HG02981 (cell line): ENCODE results near the gene ERO1B.

Source experiments
- ATAC-seq: cut with Tn5 transposase; IDR thresholded peaks from one replicate; pipeline ENCODE4 v1.9.1; 2021; ENCODE audit warnings: mild to moderate bottlenecking, moderate library complexity; ENCODE audit not compliant: unreplicated experiment

Gene ERO1B

DNA sequence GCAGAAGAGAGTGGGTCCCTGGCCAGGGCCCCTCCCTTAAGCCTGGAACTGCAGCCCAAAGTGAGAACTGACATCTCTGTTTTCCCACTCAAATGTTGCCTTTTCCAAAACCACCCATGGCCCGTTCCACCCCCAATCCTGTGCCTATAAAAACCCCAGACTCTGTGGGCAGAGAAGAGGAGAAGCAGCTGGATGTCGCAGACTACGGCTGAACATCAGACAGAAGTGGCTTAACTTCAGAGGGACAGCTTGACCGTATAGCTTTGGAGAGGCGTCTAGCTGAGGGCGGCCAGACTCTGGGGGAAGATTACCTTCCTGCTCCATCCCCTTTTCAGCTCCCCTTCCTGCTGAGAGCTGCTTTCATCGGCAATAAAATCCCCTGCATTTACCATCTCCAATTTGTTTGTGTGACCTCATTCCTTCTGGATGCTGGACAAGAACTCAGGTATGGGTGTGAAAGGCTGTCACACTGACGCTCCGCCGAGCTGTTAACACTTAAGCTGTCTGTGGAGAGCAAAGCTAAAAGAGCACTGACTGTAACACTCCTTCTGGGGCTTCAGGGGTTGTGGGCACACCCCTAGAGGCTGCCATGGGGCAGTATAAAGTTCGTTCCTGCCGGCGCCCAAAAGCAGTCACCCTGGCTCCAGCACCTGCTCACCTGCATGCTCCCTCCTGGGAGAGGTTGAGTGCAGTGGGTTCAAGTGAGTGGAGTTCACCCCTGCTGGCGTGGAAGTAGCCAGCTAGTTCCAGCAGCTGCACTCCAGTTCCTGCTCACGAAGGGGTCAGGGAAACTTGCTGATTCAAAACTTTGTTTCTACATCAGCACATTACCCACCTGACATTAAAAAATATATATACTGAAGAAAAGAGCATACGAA is 19.6 kb upstream of the ERO1B start:
- no peak for ATAC-seq

DNA sequence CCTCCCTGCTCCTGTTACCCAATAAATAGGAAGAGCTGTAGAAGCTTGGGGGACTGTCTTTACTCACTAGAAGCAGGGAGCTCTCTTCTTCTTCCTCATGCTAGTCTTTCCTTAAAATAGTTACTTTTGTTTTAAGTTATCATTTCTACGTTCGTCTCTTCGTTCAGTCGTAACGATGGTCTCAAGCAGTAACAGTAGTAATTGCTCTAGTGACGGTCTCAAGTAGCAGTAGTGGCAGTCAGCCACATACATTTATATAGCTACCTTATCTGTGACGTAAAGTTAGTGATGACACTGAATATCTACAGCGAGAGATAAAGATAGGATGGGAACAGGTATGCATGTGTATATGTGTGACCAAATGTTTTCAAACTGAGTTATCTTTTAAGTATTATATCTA is 15.4 kb upstream of the ERO1B start:
- ATAC-seq: no peak

DNA sequence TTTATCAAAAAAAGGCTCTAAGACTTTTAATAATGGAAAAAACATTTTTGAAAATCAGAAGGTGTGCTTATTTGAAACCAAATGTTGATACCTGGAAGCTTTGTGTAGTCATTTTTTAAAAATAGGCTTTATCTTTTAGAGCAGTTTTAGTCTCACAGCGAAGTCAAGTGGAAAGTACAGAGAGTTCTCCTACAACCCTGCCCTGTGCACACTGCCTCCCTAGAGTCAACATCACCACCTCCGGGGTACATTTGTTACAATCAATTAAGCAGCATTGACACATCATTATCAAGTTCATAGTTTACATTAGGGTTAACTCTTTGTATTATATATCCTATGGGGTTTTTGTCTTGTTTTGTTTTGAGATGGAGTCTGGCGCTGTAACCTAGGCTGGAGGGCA is 10.7 kb upstream of the ERO1B start:
- no peak for ATAC-seq

- ATAC-seq: no peak
These were observed 7.9 kb upstream of the ERO1B start for GRCh38 chr1:236289492-236290131.

GRCh38 chr1:236288620-236288976 is 6.8 kb upstream of the ERO1B start:
- ATAC-seq: no peak

- ATAC-seq: no peak
These were observed 6.2 kb upstream of the ERO1B start for GRCh38 chr1:236287757-236288619.

DNA sequence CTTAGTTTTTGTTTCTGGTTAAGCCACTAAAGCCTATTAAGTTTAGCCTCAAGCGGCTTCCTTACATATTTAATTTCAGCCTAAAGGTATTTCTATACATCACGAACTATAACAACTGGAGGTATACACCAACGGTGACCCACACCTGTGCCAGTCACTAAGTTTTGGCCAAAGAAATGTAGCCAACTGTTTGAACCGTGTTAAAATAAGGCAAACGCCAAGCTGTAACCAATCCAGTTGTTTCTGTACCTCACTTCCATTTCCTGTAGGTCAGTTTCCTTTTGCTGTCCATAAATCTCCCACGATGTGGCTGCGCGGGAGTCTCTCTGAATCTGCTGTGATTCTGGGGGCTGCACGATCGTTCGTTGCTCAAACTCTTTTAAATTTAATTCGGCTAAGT is 5.6 kb upstream of the ERO1B start:
- no peak for ATAC-seq

- ATAC-seq: peak; percentile 47
These were observed 2.5 kb upstream of the ERO1B start for GRCh38 chr1:236284291-236284721.

DNA sequence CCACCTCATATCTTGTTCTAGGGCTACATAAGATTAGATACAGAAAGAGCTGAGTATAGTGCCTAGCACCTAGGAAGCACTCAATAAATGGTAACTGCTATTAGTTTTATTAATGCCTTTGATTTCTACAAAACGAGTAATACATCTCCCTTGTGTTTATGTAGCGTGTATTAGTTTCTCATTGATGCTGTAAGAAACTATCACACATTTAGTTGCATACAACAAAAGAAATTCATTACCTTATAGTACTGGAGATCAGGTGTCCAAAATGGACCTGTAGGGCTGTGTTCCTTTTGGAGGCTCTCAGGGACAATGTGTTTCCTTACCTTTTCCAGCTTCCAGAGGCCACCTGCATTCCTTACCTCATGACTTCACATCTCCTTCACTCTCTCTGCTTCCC is 961 bp upstream of the ERO1B start:
- ATAC-seq: no peak

- no peak for ATAC-seq
These were observed 613 bp upstream of the ERO1B start for GRCh38 chr1:236282425-236282716.

DNA sequence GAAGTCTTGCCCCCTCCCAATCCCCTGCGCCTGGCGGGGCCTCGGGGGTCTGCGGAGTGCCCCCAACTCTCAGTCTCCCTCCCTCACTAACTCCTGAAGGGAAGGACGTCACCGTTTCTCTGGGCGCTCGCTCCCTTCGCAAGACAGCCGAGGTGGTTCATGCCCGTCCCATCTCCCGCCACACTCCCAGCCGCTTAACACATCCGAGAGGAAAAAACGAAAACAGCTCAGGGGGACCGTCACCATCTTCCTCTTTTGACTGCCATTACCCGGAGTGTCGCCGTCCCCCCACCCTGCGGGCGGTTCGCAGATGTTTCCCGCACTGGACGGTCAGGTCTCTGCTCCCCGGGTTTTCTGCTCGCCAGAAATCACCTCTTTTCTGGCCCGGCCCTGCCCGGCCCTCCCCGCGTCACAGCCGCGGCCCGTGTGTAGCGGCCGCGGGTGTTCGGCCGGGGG is 532 bp downstream of the ERO1B start:
- peak; percentile 23 for ATAC-seq

DNA sequence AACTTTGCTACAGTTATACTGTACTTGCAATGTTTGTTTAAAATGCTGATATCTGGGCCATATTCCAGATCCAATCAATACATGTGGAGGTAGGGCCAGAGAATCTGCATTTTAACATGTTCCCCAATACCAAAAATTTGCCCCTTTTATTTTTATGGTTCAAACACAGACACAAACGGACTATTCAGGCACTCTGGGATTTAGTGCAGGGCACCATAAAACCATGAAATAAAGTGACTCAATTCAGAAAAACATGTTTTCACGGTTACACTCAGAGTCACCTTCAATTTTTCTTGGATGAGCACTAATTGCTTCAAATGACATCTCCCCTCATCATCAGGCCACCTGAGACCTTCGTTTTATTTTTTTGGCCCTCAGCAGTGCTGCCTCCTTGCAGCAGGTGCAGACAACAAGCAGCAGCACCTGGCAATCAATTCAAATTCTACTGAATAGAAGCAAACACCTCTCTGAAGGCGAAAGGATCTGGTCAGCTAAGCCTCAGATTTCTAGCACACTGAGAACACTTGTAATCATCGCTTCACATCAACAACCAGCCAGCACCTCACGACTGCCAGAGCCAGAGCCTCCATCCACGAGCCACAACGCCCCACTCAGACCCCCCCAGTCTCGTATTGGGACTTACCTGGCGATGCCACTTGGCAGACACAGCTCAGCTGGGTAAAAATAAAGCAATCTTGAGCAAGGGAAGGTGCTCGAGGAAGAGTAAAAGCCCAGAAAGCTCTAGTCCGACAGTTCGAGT is 1.1 kb downstream of the ERO1B start:
- no peak for ATAC-seq

DNA sequence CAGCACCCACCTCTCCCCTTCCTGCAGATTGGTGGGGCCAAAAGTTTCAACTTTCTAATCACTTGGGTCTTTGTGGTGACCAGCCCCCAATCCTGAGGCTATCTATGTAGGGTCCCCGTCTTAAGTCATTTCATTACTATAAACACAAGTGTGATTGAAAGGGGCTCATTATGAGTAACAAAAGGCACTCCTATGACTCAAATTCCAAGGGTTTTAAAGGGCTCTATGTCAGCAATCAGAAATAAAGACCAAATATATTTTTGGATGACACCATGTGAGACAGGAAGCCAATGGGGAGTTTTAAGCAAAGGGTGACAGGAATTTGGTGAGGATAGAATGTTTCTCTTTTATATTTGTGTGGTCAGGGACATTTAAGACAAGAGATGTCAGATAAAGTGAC is 6.2 kb downstream of the ERO1B start:
- ATAC-seq: no peak

GRCh38 chr1:236275061-236275460 is 6.7 kb downstream of the ERO1B start:
- ATAC-seq: no peak

DNA sequence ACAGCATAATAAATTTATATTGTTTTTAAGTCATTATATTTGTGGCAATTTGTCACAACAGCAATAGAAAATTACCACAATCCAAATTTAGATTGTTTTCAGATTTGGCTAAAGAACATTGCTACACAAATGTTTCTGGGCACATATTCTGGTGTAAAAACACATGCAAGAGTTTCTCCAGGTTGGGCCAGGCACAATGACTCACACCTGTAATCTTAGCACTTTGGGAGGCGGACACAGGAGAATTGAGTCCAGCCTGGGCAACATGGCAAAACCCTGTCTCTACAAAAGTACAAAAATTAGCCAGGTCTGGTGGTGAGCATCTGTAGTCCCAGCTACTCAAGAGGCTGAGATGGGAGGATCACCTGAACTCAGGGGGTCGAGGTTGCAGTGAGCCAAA is 8.4 kb downstream of the ERO1B start:
- no peak for ATAC-seq

- ATAC-seq: no peak
These were observed 12.3 kb downstream of the ERO1B start for GRCh38 chr1:236269439-236269838.

DNA sequence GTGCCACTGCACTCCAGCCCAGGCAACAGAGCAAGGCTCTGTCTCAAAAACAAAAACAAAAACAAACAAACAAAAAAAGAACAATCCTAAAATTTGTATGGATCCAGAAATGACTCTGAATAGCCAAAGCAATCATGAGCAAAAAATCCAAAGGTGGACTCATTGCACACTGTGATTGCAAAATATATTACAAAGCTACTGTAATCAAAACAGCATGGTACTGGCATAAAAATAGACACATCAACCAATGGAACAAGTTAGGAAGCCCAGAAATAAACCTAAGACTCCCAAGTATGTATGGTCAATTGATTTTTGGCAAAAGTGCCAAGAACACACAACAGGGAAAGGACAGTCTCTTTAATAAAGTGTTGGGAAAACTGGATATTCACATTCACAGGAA is 19.9 kb downstream of the ERO1B start:
- ATAC-seq: no peak

GRCh38 chr1:236261033-236261432 is 20.7 kb downstream of the ERO1B start:
- ATAC-seq: no peak

GRCh38 chr1:236259043-236259442 is 22.7 kb downstream of the ERO1B start:
- no peak for ATAC-seq

- ATAC-seq: no peak
These were observed 23.6 kb downstream of the ERO1B start for GRCh38 chr1:236258114-236258622.

- ATAC-seq: no peak
These were observed 24.5 kb downstream of the ERO1B start for GRCh38 chr1:236257216-236257615.
